ENCODE measurements around the gene NACC1.

The NACC1 gene

GRCh38 chr19:13071444-13072187, 46.4 kb upstream of the NACC1 start:
- Histone ChIP-seq H3K79me2 (ENCODE audit: insufficient read depth, low read length) (no peaks in the 10 kb centered on the region), H3K36me3 (ENCODE audit: insufficient read depth, low read length) (no peaks in the 10 kb centered on the region), H4K20me1 (ENCODE audit: insufficient read depth, low read length) (no peaks in the 10 kb centered on the region), H3K9ac (ENCODE audit: low read depth, low read length) (no peak overlapping the region), H3K27ac (ENCODE audit: low read length) (no peak overlapping the region), H3K4me1 (ENCODE audit: insufficient read depth, low read length) (no peaks in the 10 kb centered on the region), H3K4me2 (ENCODE audit: insufficient read depth, low read length) (no peak overlapping the region), H3K9me3 (ENCODE audit: insufficient read depth, low read length, severe bottlenecking) (no peaks in the 10 kb centered on the region), H3K27me3 (ENCODE audit: insufficient read depth, low read length, poor library complexity) (no peaks in the 10 kb centered on the region), H3K4me3 (ENCODE audit: low read depth in 1 of 2, low read length in 2 of 2) (no peak overlapping the region), H2AFZ (ENCODE audit: low read depth, low read length) (no peak overlapping the region)
- ATAC-seq (ENCODE audit: insufficient read depth, low read depth) (no peak), DNase-seq (no peak)
- TF ChIP-seq EZH2 (IDR thresholded peaks at IDR 0.05; ENCODE audit: borderline replicate concordance, low read depth, low read length, severe bottlenecking) (no peak), CTCF (IDR thresholded peaks at IDR 0.05; ENCODE audit: borderline replicate concordance, extremely low read depth, low read length, poor library complexity, severe bottlenecking) (no peak)

GRCh38 chr19:13072188-13072908, 45.7 kb upstream of the NACC1 start:
- H3K36me3 ChIP-seq (ENCODE audit: insufficient read depth, low read length), result no peaks in the 10 kb centered on the region
- H3K27me3 ChIP-seq (ENCODE audit: insufficient read depth, low read length, poor library complexity), result no peaks in the 10 kb centered on the region
- no peak overlapping the region for H3K4me2 ChIP-seq (ENCODE audit: insufficient read depth, low read length)
- H3K27ac ChIP-seq (ENCODE audit: low read length), result no peak overlapping the region
- H4K20me1 ChIP-seq (ENCODE audit: insufficient read depth, low read length), result no peaks in the 10 kb centered on the region
- ATAC-seq (ENCODE audit: insufficient read depth, low read depth), result no peak
- no peak for DNase-seq
- no peaks in the 10 kb centered on the region for H3K4me1 ChIP-seq (ENCODE audit: insufficient read depth, low read length)
- H3K9me3 ChIP-seq (ENCODE audit: insufficient read depth, low read length, severe bottlenecking), result no peaks in the 10 kb centered on the region
- H3K79me2 ChIP-seq (ENCODE audit: insufficient read depth, low read length), result no peaks in the 10 kb centered on the region
- H2AFZ ChIP-seq (ENCODE audit: low read depth, low read length), result no peak overlapping the region
- H3K9ac ChIP-seq (ENCODE audit: low read depth, low read length), result no peak overlapping the region
- no peak overlapping the region for H3K4me3 ChIP-seq (ENCODE audit: low read depth in 1 of 2, low read length in 2 of 2)
- TF ChIP-seq EZH2 (IDR thresholded peaks at IDR 0.05; ENCODE audit: borderline replicate concordance, low read depth, low read length, severe bottlenecking) (no peak), CTCF (IDR thresholded peaks at IDR 0.05; ENCODE audit: borderline replicate concordance, extremely low read depth, low read length, poor library complexity, severe bottlenecking) (no peak)

GRCh38 chr19:13073263-13073662, 44.8 kb upstream of the NACC1 start:
- Histone ChIP-seq H3K36me3 (ENCODE audit: insufficient read depth, low read length) (no peaks in the 10 kb centered on the region), H2AFZ (ENCODE audit: low read depth, low read length) (no peak overlapping the region), H3K4me1 (ENCODE audit: insufficient read depth, low read length) (no peaks in the 10 kb centered on the region), H3K4me2 (ENCODE audit: insufficient read depth, low read length) (no peak overlapping the region), H3K4me3 (ENCODE audit: low read depth in 1 of 2, low read length in 2 of 2) (no peak overlapping the region), H3K79me2 (ENCODE audit: insufficient read depth, low read length) (no peaks in the 10 kb centered on the region), H3K9ac (ENCODE audit: low read depth, low read length) (no peak overlapping the region), H4K20me1 (ENCODE audit: insufficient read depth, low read length) (no peaks in the 10 kb centered on the region), H3K27me3 (ENCODE audit: insufficient read depth, low read length, poor library complexity) (no peaks in the 10 kb centered on the region), H3K9me3 (ENCODE audit: insufficient read depth, low read length, severe bottlenecking) (no peaks in the 10 kb centered on the region), H3K27ac (ENCODE audit: low read length) (no peak overlapping the region)
- TF ChIP-seq CTCF (IDR thresholded peaks at IDR 0.05; ENCODE audit: borderline replicate concordance, extremely low read depth, low read length, poor library complexity, severe bottlenecking) (no peak), EZH2 (IDR thresholded peaks at IDR 0.05; ENCODE audit: borderline replicate concordance, low read depth, low read length, severe bottlenecking) (no peak)
- DNase-seq (no peak), ATAC-seq (ENCODE audit: insufficient read depth, low read depth) (no peak)

All from DND-41 (cell line).